H1 (cell line): ENCODE data around the gene CNGA2.

Source experiments
- ATF2 ChIP-seq: IDR thresholded peaks from 2 replicates; pipeline ENCODE4 v1.6.1; 2012; ENCODE audit warnings: low read length, inconsistent platforms
- CTCF ChIP-seq, 3 experiments: IDR thresholded peaks; 1 replicate in 2 of 3; 2 replicates in 1 of 3; pipeline versions ENCODE4 v1.5.1 to v1.6.1; 2011; ENCODE audit warnings: low read length in 3 of 3, mild to moderate bottlenecking in 3 of 3, inconsistent platforms in 2 of 3, low read depth in 1 of 3, moderate library complexity in 1 of 3; ENCODE audit not compliant: insufficient read depth in 1 of 3; ENCODE audit errors: control extremely low read depth in 1 of 3
- HDAC6 ChIP-seq: IDR thresholded peaks from one replicate; pipeline ENCODE4 v1.7.1; 2012; ENCODE audit warnings: low read depth, mild to moderate bottlenecking, inconsistent platforms, low read length, moderate library complexity

GRCh38 chrX:151724563-151725337 is 9.8 kb upstream of the CNGA2 start:
- TF ChIP-seq ATF2 = no peak
- no peak for TF ChIP-seq CTCF (IDR thresholded peaks at IDR 0.05; ENCODE audit: control extremely low read depth in 1 of 3, insufficient read depth in 1 of 3, low read depth in 1 of 3, low read length in 3 of 3)
- TF ChIP-seq HDAC6 = no peak
